Measurements from ENCODE around the gene APOB.

Gene APOB

GRCh38 chr2:21069746-21070340 is 26.0 kb upstream of the APOB start:
- DNase-seq (ENCODE audit: low read depth in 1 of 2, low spot score in 1 of 2) = no peak
- Histone ChIP-seq H3K27ac (replicated peaks) (no peak overlapping the region), H3K4me3 (replicated peaks; ENCODE audit: insufficient read depth, low read length) (no peak overlapping the region), H3K27me3 (ENCODE audit: insufficient read depth, poor library complexity, severe bottlenecking) (peaks cover 7% of the 10 kb centered on the region)
- TF ChIP-seq SPI1 (IDR thresholded peaks at IDR 0.05; ENCODE audit: borderline replicate concordance, low read depth) (no peak), CTCF (IDR thresholded peaks at IDR 0.05; ENCODE audit: insufficient read depth, low read length) (no peak), GABPA (IDR thresholded peaks at IDR 0.05; ENCODE audit: low read depth) (no peak), POLR2AphosphoS5 (IDR thresholded peaks at IDR 0.05; ENCODE audit: low read depth) (no peak), REST (IDR thresholded peaks at IDR 0.05; ENCODE audit: insufficient replicate concordance, low read depth) (no peak)

- H3K27ac ChIP-seq (replicated peaks) = no peak overlapping the region
- H3K4me3 ChIP-seq (replicated peaks; ENCODE audit: insufficient read depth, low read length) = no peak overlapping the region
- H3K27me3 ChIP-seq (ENCODE audit: insufficient read depth, poor library complexity, severe bottlenecking) = peaks cover 7% of the 10 kb centered on the region
- no peak for TF ChIP-seq POLR2AphosphoS5 (IDR thresholded peaks at IDR 0.05; ENCODE audit: low read depth)
- TF ChIP-seq SPI1 (IDR thresholded peaks at IDR 0.05; ENCODE audit: borderline replicate concordance, low read depth) = no peak
- no peak for TF ChIP-seq GABPA (IDR thresholded peaks at IDR 0.05; ENCODE audit: low read depth)
- no peak for TF ChIP-seq CTCF (IDR thresholded peaks at IDR 0.05; ENCODE audit: insufficient read depth, low read length)
- no peak for TF ChIP-seq REST (IDR thresholded peaks at IDR 0.05; ENCODE audit: insufficient replicate concordance, low read depth)
- DNase-seq (ENCODE audit: low read depth in 1 of 2, low spot score in 1 of 2) = no peak
These were observed 24.1 kb upstream of the APOB start for GRCh38 chr2:21067859-21068537.

- DNase-seq (ENCODE audit: low read depth in 1 of 2, low spot score in 1 of 2) = no peak
- H3K4me3 ChIP-seq (replicated peaks; ENCODE audit: insufficient read depth, low read length) = no peak overlapping the region
- peaks cover 7% of the 10 kb centered on the region for H3K27me3 ChIP-seq (ENCODE audit: insufficient read depth, poor library complexity, severe bottlenecking)
- no peak for TF ChIP-seq GABPA (IDR thresholded peaks at IDR 0.05; ENCODE audit: low read depth)
- TF ChIP-seq SPI1 (IDR thresholded peaks at IDR 0.05; ENCODE audit: borderline replicate concordance, low read depth) = no peak
- TF ChIP-seq POLR2AphosphoS5 (IDR thresholded peaks at IDR 0.05; ENCODE audit: low read depth) = no peak
- no peak for TF ChIP-seq CTCF (IDR thresholded peaks at IDR 0.05; ENCODE audit: insufficient read depth, low read length)
- no peak for TF ChIP-seq REST (IDR thresholded peaks at IDR 0.05; ENCODE audit: insufficient replicate concordance, low read depth)
- no peak overlapping the region for H3K27ac ChIP-seq (replicated peaks)
These were observed 23.3 kb upstream of the APOB start for GRCh38 chr2:21067125-21067524.

Measured in HL-60 (cell line).